ENCODE results near the gene CSNK1A1.

- no peak for TF ChIP-seq YY1 (IDR thresholded peaks at IDR 0.05; ENCODE audit: low read depth)
- no peak for TF ChIP-seq EP300 (IDR thresholded peaks at IDR 0.05; ENCODE audit: borderline replicate concordance)
Measured at GRCh38 chr5:149550594-149551226, 529 bp downstream of the CSNK1A1 start.

Data from Ishikawa (cell line).